NCI-H774 (cell line): ENCODE data around the gene ZNF512B.
A peak's percentile ranks its signal among the peaks of the same experiment; 100 is the strongest.
"Not testable (repeated sequence)": the region's sequence is repeated elsewhere in the genome, so short reads cannot be mapped to it uniquely, and the experiment has no call there.

Source experiments
- DNase-seq: peaks from one replicate; lab custom pipeline; 2025; lab: John Stamatoyannopoulos, UW

The ZNF512B gene

DNA sequence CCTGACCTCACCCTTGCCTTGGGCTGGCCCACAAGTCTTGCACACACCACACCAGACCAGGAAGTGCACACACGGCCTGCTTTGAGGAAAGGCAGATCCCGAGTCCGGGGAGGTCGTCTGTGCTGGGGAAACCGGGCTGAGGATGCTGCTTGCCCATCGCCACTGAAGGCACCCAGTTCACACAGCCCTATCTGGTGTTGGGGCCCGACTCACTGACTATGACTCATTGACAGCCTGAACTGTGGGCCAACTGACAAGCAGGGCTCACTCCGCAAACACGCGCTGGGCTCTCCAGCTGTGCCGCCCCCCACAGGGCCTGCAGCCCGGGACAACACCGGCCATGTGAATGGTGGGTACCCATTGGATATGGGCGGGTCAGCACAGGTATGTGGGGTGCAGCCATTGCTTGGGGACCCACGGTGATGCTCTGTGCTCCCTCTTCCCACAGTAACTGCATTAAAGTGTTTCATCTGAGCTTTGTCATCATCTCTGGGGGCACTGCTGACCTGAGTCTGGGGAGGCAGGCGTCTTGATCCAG, 8.1 kb upstream of the ZNF512B start:
- DNase-seq = no peak

DNA sequence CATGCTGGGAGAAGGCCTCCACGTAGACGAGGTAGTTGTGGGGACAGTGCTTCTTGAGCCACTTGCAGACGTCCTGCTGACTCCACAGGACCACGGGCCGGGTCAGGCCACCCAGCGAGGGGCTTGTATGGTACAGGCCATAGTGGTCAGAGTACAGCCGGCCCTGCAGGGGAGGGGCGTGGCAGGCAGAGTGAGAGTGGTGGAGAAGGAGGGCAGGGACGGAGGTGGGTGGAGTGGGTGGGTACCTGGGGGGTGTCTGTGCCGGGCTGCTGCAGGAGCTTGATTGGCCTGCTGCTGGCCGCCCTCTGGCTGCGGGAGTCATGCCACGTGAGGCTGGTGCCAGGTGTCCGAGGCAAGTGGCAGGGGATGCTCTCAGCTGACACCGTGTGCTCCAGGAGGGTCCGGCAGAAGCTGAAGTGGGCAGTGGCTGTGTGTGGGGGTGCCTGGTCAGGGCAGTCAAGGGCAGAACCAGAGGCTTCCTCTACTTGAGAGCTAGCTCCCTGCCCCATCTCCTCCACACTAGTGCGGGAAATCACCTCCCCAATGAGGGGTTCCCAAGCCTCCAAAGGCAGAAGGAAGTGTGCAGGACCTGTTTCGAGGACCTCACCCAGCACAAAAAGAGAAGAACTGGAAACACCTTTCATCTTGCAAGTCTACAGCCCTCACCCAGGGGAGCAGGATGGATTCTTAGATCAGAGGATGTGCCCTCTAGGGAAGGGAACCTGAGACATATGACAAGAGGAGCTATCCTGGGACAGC, 7.4 kb upstream of the ZNF512B start:
- DNase-seq = no peak

DNA sequence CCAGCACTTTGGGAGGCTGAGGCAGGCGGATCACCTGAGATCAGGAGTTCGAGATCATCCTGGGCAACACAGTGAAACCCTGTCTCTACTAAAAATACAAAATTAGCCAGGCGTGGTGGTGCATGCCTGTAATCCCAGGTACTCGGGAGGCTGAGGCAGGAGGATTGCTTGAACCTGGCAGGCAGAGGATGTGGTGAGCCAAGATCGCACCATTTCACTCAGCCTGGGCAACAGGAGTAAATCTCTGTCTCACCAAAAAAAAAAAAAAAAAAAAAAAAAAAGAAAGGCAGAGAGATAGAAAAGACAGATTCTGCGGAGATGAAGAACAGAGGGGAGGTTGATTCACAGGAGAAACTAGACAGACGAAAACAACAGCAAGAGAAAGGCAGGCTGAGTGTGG, 6.8 kb upstream of the ZNF512B start:
- not testable (repeated sequence) for DNase-seq

- peak; percentile 90 for DNase-seq
Observed at GRCh38 chr20:63974402-63975200, 4.9 kb upstream of the ZNF512B start.

DNA sequence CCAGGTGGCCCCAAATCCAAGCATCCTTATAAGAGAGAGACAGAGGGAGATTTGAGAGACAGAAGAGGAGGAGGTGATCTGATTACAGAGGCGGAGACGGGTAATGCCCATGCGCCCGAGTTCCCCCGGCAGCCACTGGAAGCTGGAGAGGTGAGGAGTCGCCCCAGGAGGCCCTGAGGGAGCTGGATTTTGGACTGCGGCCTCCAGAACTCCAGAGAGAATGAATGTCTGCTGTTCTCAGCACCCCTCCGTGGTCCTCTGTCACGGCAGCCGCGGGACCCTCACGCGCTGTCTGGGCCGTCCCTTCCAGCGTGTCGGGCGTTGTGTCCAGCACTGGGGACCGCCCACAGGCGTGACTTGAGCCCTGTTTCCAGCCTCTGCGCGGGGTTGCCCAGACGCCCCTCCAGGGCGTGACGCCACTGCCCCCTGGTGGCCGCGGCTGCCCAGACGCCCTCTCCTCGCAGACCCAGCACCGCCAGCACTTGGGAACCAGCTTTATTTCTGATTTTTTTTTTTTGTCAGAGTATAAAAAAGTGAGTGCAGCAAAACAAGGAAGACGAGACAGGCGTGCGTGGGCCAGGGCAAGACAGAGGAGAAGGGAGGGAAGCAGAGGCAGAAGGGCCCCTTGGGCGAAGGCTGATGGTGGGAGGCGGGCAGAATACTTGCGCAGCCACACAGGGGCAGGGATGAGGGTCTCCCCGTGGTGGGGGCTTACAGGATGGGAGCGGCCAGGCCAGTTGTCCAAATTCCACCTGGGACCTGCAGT, 4.1 kb upstream of the ZNF512B start:
- peak; percentile 80 for DNase-seq

DNA sequence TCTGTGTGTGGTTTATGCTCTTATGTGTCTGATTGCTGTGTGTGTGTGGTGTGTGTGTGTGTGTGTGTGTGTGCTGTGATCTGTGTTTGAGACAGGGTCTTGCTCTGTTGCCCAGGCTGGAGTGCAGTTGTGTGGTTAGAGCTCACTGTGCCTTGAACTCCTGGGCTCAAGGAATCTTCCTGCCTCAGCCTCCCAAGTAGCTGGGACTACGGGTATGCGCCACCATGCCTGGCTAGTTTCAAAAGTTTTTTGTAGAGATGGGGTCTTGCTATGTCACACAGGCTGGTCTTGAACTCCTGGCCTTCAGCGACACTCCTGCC, 3.4 kb upstream of the ZNF512B start:
- DNase-seq = no peak

DNA sequence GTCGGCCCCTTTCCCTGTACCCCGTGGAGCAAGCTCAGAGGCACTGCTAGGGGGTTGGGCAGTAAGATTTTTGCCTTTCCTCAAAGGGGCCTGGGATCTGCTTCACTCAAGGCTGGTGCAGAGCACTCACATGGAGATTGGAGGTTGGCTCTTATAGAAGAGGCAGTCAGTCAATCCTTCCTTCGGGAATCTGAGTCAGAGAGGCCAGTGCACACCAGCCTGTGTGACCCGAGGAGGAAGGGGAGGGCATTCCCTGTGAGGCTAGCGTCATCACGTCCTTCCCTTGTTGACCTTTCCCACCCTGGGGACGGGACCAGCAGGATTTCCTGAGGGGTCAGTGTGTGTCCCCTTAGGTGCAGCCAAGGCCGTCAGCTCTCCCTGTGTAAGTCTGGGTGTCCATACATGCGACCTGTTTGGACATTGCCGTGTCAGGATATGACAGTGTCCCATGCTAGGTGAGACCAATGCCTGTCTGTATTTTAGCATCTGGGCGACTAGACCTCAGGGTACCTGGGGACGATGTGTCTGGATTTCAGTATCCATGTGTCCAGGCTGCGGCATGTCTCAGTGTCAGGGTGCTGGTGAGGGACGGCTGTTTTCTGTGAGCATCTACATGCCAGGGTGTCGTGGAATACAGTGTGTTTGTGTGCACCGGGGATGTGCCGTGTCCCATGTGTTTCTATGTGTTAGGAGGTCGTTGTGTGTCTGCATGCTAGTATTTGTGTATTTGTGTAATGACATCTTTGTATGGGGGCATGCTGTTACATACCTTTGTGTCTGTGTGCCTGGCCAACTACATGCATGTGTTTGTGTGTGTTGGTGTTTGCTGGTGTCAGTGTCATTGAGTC, 2.8 kb upstream of the ZNF512B start:
- DNase-seq = no peak

DNA sequence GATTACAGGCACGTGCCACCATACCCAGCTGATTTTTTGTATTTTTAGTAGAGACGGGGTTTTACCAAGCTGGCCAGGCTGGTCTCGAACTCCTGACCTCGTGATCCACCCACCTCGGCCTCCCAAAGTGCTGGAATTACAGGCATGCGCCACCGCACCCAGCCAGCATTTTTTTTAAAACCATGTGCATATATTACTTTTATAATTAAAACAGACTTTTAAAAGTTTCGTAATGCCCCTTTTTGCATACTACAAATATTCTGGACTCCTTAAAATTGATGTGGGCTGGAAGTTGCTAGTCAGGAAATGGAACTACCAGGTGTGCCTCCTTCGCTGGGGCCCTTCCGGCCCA, 2.2 kb upstream of the ZNF512B start:
- DNase-seq = not testable (repeated sequence)

GRCh38 chr20:63970714-63971431, 1.1 kb upstream of the ZNF512B start:
- DNase-seq = no peak

- no peak for DNase-seq
Observed at GRCh38 chr20:63968928-63969760, 586 bp downstream of the ZNF512B start.

DNA sequence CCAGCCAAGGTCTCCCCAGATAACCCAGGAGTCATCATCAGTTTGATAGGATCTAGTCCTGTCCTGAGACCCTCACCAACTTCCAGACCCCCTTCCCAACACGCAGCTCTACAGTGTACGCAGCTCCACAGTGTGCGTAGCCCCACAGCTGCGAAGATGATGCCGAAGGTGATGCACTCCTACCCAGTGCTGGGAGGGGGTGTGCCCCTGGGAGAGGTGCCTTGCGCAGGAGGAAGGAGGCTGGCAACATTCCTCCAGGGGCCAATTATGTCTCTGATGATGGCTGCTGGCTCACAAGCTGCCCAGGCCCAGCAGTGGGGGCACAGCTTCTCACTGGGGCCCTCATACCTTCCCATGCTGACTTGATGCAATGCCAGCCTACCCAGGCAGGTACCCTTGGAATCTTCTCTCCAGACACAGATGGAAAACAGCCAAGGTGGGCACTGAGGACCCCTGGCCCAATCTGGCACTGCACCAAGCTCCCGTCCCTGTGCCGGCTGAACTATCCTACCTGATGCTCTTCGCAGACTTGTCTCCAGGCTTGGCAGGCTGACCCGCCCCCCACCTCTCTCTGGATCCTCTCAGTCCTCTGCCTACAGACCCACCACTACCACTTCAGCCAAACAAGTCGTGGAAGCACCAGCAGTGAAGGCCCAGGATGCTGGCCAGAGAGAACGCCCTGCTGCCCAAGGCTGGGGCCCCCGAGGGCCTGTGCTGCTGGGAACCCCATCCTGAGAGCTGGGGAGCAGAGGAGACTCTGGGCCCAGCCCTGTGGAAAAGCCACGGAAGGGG, 1.4 kb downstream of the ZNF512B start:
- DNase-seq = no peak

GRCh38 chr20:63967330-63968135, 2.2 kb downstream of the ZNF512B start:
- no peak for DNase-seq

GRCh38 chr20:63966944-63967322, 2.8 kb downstream of the ZNF512B start:
- DNase-seq = no peak

DNA sequence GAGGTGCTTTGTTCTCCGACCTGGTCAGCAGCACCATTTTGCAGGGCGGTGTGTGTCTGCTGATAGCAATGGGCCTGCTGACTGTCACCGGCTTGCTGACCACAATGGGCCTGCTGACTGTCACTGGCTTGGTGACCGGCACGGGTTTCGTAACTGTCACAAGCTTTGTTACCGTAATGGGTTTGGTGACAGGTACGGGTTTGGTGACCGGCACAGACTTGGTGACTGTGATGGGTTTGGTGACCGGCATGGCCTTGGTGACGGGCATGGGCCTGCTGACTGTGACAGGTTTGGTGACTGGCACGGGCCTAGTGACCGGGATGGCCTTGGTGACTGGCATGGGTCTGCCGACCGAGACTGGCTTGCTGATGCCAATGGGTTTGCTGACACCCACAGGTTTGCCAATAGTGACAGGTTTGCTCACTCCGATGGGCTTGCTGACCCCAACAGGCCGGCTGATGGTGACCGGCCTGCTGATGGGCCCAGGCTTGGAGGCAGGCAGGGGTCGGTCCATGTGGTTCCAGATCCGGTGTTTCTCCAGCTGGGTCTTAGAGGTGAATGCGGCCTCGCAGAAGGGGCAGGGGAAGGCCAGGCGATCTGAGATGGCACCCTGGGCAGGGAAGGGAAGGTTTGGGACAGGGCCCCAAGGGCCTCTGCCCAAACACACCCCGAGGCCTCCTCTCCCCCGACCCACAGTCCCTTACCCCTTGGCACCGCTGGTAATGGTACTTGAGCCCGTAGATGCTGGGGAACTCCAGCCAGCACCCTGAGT, 3.4 kb downstream of the ZNF512B start:
- no peak for DNase-seq

DNA sequence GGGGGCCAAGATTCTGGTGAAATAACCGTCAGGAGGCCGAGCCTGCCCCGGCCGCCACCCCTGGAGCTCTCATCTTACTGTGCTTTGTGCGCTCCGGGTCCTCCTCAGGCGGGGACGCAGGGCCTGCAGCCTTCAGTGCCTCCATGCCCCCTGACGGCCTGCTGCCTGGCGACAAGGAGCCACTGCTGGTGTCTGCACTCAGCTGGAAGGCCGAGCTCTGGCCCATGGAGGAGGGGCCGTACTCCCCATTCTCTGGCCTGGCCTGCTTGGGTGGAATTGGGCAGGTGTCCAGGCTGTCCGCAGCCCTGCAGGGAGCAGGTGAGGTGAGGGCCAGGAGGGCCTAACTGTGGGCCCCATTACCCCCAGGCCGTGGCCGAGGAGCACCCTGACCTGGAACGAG, 5.3 kb downstream of the ZNF512B start:
- no peak for DNase-seq

DNA sequence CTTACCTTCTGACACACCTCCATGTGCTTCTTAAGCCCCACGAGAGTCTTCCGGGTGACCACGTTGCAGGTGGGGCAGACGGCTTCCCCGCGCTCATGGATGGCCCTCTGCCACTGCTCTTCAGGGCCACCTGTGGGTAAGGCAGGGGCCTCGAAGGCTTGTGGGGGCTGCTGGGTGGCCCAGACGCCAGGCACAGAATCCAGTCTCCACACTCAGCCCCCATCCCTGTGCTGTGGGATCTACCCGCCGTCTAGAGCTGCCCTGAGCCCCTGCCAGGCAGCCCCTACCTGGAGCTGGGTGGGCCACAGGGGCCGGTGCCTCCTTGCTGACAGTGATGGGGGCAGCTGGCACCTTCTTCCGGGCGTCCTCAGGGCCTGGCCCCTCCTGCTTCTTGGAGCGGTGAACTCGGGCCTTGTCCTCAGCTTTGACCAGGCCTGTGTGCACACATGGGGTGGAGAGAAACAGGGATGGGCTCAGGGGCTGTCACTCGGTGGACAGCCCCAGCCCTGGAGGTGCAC, 5.9 kb downstream of the ZNF512B start:
- no peak for DNase-seq

- no peak for DNase-seq
Observed at GRCh38 chr20:63963348-63963741, 6.4 kb downstream of the ZNF512B start.
